Cardiac fibroblast (primary cell): ENCODE data around the gene PPP4R4.
A peak's percentile ranks its signal among the peaks of the same experiment; 100 is the strongest.

ENCODE experiments used
- DNase-seq, 2 donors: peaks; one replicate each; pipeline versions ENCODE4 v3.0.0 to v3.0.0-alpha.2; 2010; ENCODE audit warnings: low read depth in 2 of 2
- H3K4me3 ChIP-seq, 2 donors: replicated peaks in 1 of 2; 1 replicate in 1 of 2; 2 replicates in 1 of 2; pipeline ENCODE4 v1.5.1; 2011; ENCODE audit warnings: low read depth in 2 of 2, low read length in 2 of 2, mild to moderate bottlenecking in 2 of 2, moderate library complexity in 1 of 2
- TF ChIP-seq, protein P1 (sequence below): IDR thresholded peaks from one replicate; pipeline ENCODE4 v1.5.1; 2011; ENCODE audit warnings: low read depth, mild to moderate bottlenecking, low read length, inconsistent platforms

PPP4R4 gene

GRCh38 chr14:94171208-94171607, 2.9 kb upstream of the PPP4R4 start:
- TF ChIP-seq, protein P1, sequence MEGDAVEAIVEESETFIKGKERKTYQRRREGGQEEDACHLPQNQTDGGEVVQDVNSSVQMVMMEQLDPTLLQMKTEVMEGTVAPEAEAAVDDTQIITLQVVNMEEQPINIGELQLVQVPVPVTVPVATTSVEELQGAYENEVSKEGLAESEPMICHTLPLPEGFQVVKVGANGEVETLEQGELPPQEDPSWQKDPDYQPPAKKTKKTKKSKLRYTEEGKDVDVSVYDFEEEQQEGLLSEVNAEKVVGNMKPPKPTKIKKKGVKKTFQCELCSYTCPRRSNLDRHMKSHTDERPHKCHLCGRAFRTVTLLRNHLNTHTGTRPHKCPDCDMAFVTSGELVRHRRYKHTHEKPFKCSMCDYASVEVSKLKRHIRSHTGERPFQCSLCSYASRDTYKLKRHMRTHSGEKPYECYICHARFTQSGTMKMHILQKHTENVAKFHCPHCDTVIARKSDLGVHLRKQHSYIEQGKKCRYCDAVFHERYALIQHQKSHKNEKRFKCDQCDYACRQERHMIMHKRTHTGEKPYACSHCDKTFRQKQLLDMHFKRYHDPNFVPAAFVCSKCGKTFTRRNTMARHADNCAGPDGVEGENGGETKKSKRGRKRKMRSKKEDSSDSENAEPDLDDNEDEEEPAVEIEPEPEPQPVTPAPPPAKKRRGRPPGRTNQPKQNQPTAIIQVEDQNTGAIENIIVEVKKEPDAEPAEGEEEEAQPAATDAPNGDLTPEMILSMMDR, result no peak
- H3K4me3 ChIP-seq, result no peak overlapping the region
- DNase-seq, result peak in 1 of 2 donors; percentile 22

DNA sequence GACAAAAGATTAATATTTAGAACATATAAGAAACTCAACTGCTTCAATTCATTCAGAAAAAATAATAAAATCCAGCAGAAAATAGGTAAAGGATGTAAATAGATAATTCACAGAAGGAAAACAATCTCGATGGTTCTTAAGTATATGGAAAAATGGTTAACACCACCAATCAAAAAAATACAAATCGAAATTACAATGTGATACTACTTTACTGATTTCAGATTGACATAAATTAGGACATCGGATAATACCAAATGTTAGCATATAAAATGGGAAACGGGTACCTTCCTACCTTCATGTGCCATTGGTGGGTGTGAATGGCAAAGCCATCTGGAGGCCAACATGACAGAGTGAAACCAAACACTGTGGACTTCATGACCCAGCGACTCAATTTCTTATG, 1.6 kb upstream of the PPP4R4 start:
- H3K4me3 ChIP-seq, result no peak overlapping the region
- DNase-seq, result no peak
- TF ChIP-seq, protein P1, result no peak

GRCh38 chr14:94173471-94173884, 644 bp upstream of the PPP4R4 start:
- DNase-seq, result no peak
- TF ChIP-seq, protein P1, result no peak
- peak overlapping the region; percentile 47 to 55 for H3K4me3 ChIP-seq

DNA sequence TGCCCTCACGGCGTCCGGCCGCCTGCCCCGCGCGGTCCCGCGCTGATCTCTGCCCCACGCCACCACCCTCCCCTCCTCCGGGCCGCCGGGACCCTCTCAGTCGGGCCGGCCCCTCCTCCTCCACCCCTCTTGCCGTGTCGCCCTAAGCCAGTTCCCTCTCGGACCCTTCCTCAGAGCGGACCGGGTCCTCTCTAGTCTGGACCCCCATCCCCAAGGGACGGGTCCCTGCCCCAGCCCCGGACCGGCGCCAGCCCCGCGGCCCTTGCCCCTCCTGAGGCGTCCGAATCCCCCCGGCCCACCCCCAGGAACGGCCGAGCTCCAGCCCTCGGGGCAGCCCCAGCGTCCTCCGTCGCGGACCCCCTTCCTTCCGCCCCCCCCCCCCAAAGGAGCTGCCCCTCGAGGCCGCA, 485 bp downstream of the PPP4R4 start:
- TF ChIP-seq, protein P1, result no peak
- DNase-seq, result no peak
- peak overlapping the region; percentile 29 to 40 for H3K4me3 ChIP-seq

- H3K4me3 ChIP-seq, result peak overlapping the region in 1 of 2 donors; percentile 29
- no peak for DNase-seq
- TF ChIP-seq, protein P1, result no peak
These were observed 1.1 kb downstream of the PPP4R4 start for GRCh38 chr14:94175011-94175745.

DNA sequence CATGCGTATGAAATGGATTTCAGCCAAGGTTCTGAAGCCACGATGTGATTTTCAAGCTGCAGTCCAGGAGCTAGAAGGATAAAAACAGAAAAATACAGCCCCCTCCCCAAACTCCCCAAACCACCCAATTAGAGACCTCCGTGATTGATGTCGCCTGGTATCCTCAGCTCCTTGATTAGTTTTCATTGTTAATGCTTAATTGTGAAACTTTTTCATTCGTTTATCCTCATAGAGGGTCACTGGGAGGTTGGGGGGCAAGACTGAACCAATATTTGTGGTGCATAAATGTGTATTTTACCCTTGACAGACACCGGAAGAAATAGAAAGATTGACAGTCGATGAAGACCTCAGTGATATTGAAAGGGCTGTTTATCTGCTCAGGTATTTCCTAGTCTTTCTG, 1.6 kb downstream of the PPP4R4 start:
- DNase-seq, result no peak
- TF ChIP-seq, protein P1, result no peak
- no peak overlapping the region for H3K4me3 ChIP-seq

- DNase-seq, result no peak
- TF ChIP-seq, protein P1, result no peak
- H3K4me3 ChIP-seq, result no peak overlapping the region
These were observed 2.7 kb downstream of the PPP4R4 start for GRCh38 chr14:94176808-94177207.
